ENCODE data around the gene ZNF700. TPM values are rescaled to one million over a fixed set of nuclear protein-coding genes. Genes with fewer than 3 reads are reported as not detected.

The ZNF700 gene
- polyA plus RNA-seq, 1 donor from 2014 or later, result 35.9 TPM

GRCh38 chr19:11995174-11995573, 70.3 kb downstream of the ZNF700 start:
- Histone ChIP-seq H3K4me3 (ENCODE audit: low read length) (no peak overlapping the region), H3K27me3 (ENCODE audit: insufficient read depth, low read depth, low read length) (no peaks in the 10 kb centered on the region), H3K79me2 (replicated peaks; ENCODE audit: insufficient read depth, low read length) (peaks cover 41% of the 10 kb centered on the region), H3K9me3 (ENCODE audit: low read length) (no peaks in the 10 kb centered on the region), H3K4me2 (ENCODE audit: low read length) (no peak overlapping the region), H3K9ac (ENCODE audit: low read length) (no peak overlapping the region), H2AFZ (ENCODE audit: low read depth, low read length) (no peak overlapping the region), H3K9me2 (ENCODE audit: insufficient read depth, low read length) (no peaks in the 10 kb centered on the region), H3F3A (ENCODE audit: insufficient read depth, low read length, poor library complexity, severe bottlenecking) (no peaks in the 10 kb centered on the region), H4K20me1 (ENCODE audit: insufficient read depth) (no peaks in the 10 kb centered on the region), H3K27ac (ENCODE audit: low read length) (no peak overlapping the region), H3K36me3 (ENCODE audit: insufficient read depth, low read length) (no peaks in the 10 kb centered on the region)
- no peak for TF ChIP-seq MXI1 (conservative IDR thresholded peaks at IDR 0.05; ENCODE audit: poor library complexity, severe bottlenecking)
- no peak for TF ChIP-seq EP300 (conservative IDR thresholded peaks at IDR 0.05; ENCODE audit: poor library complexity, severe bottlenecking)
- no peak for TF ChIP-seq SMC3 (conservative IDR thresholded peaks at IDR 0.05; ENCODE audit: poor library complexity)
- no peak for TF ChIP-seq RAD21 (conservative IDR thresholded peaks at IDR 0.05)
- TF ChIP-seq CTCF (IDR thresholded peaks at IDR 0.05; ENCODE audit: poor library complexity, severe bottlenecking), result no peak
- no peak for TF ChIP-seq TAF1 (IDR thresholded peaks at IDR 0.05; ENCODE audit: low read depth)
- no peak for TF ChIP-seq EZH2 (IDR thresholded peaks at IDR 0.05; ENCODE audit: borderline replicate concordance, insufficient read depth, low read length, poor library complexity, severe bottlenecking)
- no peak for TF ChIP-seq POLR2AphosphoS5 (IDR thresholded peaks at IDR 0.05)
- TF ChIP-seq REST (IDR thresholded peaks at IDR 0.05; ENCODE audit: borderline replicate concordance), result no peak

Small RNAs within 50 kb of the gene (small RNA-seq; reads per million reads assigned to genes)
- 0 reads per million in 3 experiments for gene RNA5SP464

Other genes starting within 250 kb of the ZNF700 start
- gene ZNF823, start 186.2 kb upstream of the ZNF700 start, polyA plus RNA-seq, result 7.8 and 13.6 TPM in 2 replicates
- 137 and 138 TPM in 2 replicates for gene ZNF441, start 158.1 kb upstream of the ZNF700 start, polyA plus RNA-seq
- gene ZNF491, start 126.6 kb upstream of the ZNF700 start, polyA plus RNA-seq, result 26.0 and 29.8 TPM in 2 replicates
- gene ZNF440, start 110.8 kb upstream of the ZNF700 start, polyA plus RNA-seq, result 24.7 and 26.6 TPM in 2 replicates
- 1.5 and 2.0 TPM in 2 replicates for gene ZNF439, start 76.4 kb upstream of the ZNF700 start, polyA plus RNA-seq
- 14.4 and 23.1 TPM in 2 replicates for gene ZNF69, start 37.3 kb upstream of the ZNF700 start, polyA plus RNA-seq
- 12.8 and 17.9 TPM in 2 replicates for gene ZNF763, start 39.9 kb downstream of the ZNF700 start, polyA plus RNA-seq
- 37.3 and 40.6 TPM in 2 replicates for gene ZNF433, start 110.6 kb downstream of the ZNF700 start, polyA plus RNA-seq
- 0.21 TPM in 1 of 2 replicates, not detected in the other for gene ZNF878, start 127.9 kb downstream of the ZNF700 start, polyA plus RNA-seq
- 11.1 and 15.1 TPM in 2 replicates for gene ZNF844, start 139.6 kb downstream of the ZNF700 start, polyA plus RNA-seq
- 12.0 and 15.3 TPM in 2 replicates for gene ZNF20, start 215.2 kb downstream of the ZNF700 start, polyA plus RNA-seq
- gene ZNF625, start 231.6 kb downstream of the ZNF700 start, polyA plus RNA-seq, result 11.2 and 11.6 TPM in 2 replicates
- gene ZNF136, start 238.0 kb downstream of the ZNF700 start, polyA plus RNA-seq, result 14.2 and 16.2 TPM in 2 replicates

Measured in neural cell (in vitro differentiated cells).